Measurements from ENCODE around the gene RHOBTB3.

The RHOBTB3 gene

DNA sequence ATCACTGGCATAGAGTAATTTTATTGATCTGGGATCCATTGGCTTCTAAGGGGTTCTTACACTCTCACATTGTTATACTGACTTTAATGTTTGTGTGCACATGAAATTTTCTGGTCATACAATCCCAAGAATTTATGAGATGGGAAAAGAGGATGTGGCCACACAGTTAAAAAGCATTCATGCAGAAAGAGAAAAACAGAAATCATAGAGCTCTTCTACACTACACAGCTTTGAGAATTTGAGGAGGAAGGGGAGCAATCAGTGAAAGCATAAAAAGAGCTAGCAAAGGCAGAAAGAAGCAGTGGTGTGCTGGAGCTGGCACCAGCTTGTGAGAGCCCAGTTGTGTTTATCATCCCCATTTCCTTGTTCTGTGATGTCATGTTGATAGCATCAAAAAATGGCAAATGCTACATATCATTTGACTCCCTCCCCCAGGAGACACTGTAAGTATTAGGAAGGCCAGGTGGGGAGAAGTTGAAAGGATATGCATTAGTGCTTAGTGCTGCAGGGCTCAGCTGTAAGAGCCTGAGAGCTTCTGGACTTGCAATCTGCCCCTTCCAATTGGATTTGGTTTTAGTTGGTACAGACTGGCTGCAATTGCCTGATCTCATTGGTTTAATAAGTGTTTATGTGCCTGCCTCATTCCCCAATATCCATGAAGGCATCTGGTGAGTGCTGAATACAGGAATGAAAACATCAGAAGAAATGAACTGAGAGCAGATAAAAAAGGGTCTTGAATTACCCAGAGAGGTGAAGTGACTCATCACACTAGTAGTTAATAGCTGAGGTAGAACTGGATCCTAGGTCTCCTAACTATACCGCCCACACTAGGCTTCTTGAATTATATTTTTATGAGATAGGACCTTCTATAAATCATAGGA lies 30.9 kb downstream of the RHOBTB3 start:
- POLR2A ChIA-PET, result interaction anchor here (0.7 to 1.0 kb wide), 6 partner anchors 17 to 115 kb away, joined by 3 to 5 read pairs (median 3); partner anchors contain the start of genes GLRX, RFESD and RHOBTB3
- H3K4me3 ChIP-seq (ENCODE audit: low read depth, low read length), result no peak overlapping the region; the same call in 1 of the 2 replicates
- CTCF ChIA-PET, result interaction anchor here (0.9 to 2.0 kb wide), 10 partner anchors 8 to 119 kb away, joined by 3 to 11 read pairs (median 3); partner anchors contain the start of gene RFESD
- TF ChIP-seq, protein P1, sequence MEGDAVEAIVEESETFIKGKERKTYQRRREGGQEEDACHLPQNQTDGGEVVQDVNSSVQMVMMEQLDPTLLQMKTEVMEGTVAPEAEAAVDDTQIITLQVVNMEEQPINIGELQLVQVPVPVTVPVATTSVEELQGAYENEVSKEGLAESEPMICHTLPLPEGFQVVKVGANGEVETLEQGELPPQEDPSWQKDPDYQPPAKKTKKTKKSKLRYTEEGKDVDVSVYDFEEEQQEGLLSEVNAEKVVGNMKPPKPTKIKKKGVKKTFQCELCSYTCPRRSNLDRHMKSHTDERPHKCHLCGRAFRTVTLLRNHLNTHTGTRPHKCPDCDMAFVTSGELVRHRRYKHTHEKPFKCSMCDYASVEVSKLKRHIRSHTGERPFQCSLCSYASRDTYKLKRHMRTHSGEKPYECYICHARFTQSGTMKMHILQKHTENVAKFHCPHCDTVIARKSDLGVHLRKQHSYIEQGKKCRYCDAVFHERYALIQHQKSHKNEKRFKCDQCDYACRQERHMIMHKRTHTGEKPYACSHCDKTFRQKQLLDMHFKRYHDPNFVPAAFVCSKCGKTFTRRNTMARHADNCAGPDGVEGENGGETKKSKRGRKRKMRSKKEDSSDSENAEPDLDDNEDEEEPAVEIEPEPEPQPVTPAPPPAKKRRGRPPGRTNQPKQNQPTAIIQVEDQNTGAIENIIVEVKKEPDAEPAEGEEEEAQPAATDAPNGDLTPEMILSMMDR (IDR thresholded peaks at IDR 0.05; ENCODE audit: insufficient read depth, low read length, missing control alignments), result no peak
- peak; percentile 71 for DNase-seq (ENCODE audit: low read depth, low spot score)

DNA sequence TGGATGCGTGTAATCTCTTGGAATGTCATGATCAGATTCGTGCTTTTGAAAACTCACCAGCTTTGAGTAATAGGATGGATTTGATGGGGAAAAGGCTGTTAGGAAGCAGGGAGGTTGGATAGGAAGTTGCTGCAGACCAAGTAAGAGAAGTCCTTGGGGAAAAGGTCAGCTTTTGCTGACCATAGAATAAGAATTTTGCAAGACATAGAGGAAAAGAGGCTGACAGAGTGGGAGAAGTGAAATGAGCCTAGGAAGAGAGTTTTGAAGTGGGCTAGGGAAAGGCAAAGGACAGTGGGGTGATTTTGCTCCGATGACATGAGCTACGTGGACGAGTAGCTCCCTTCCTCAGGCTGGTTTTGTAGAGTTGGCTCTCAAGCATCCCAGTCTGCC lies 31.5 kb downstream of the RHOBTB3 start:
- TF ChIP-seq, protein P1 (IDR thresholded peaks at IDR 0.05; ENCODE audit: insufficient read depth, low read length, missing control alignments), result no peak
- ChIA-PET POLR2A (interaction anchor here (0.7 to 1.0 kb wide), 5 partner anchors 16 to 116 kb away, joined by 3 to 5 read pairs (median 3); partner anchors contain the start of genes GLRX, RFESD and RHOBTB3), CTCF (interaction anchor here (0.7 to 2.0 kb wide), 11 partner anchors 8 to 119 kb away, joined by 3 to 11 read pairs (median 3); partner anchors contain the start of gene RFESD)
- H3K4me3 ChIP-seq (ENCODE audit: low read depth, low read length), result no peak overlapping the region
- DNase-seq (ENCODE audit: low read depth, low spot score), result no peak

- TF ChIP-seq, protein P1 (IDR thresholded peaks at IDR 0.05; ENCODE audit: insufficient read depth, low read length, missing control alignments), result no peak
- H3K4me3 ChIP-seq (ENCODE audit: low read depth, low read length), result no peak overlapping the region
- CTCF ChIA-PET, result interaction anchor here (1.4 to 1.6 kb wide), 2 partner anchors 83 to 100 kb away, joined by 3 to 4 read pairs; no protein-coding TSS in a partner anchor
- POLR2A ChIA-PET, result no interaction called here
- DNase-seq (ENCODE audit: low read depth, low spot score), result no peak
Measured at GRCh38 chr5:95763941-95764340, 32.8 kb downstream of the RHOBTB3 start.

DNA sequence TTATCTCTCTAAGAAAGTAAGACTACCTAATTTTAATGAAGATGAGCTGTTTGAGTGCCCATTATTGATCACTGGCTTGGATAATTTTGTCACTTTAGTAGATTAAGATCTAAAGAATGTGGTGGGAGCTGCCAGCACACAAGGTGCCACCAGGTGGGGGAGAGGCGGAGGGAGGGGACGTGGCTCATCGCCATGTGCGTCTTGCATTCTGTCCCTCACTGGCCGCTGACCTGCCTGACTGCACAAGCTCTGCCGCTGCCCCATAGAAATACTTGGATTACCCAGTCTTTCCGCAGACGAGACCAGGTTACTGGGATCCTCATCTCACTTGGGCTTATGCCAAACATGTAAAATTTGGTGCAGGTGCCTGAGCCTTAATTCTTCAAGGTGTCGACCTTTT lies 37.6 kb downstream of the RHOBTB3 start:
- CTCF ChIA-PET, result interaction anchor here (0.8 to 5.3 kb wide), 5 partner anchors 14 to 124 kb away, joined by 3 to 54 read pairs (median 4); partner anchors contain the start of gene RFESD
- H3K4me3 ChIP-seq (ENCODE audit: low read depth, low read length), result no peak overlapping the region
- DNase-seq (ENCODE audit: low read depth, low spot score), result no peak
- POLR2A ChIA-PET, result no interaction called here
- TF ChIP-seq, protein P1 (IDR thresholded peaks at IDR 0.05; ENCODE audit: insufficient read depth, low read length, missing control alignments), result no peak

DNA sequence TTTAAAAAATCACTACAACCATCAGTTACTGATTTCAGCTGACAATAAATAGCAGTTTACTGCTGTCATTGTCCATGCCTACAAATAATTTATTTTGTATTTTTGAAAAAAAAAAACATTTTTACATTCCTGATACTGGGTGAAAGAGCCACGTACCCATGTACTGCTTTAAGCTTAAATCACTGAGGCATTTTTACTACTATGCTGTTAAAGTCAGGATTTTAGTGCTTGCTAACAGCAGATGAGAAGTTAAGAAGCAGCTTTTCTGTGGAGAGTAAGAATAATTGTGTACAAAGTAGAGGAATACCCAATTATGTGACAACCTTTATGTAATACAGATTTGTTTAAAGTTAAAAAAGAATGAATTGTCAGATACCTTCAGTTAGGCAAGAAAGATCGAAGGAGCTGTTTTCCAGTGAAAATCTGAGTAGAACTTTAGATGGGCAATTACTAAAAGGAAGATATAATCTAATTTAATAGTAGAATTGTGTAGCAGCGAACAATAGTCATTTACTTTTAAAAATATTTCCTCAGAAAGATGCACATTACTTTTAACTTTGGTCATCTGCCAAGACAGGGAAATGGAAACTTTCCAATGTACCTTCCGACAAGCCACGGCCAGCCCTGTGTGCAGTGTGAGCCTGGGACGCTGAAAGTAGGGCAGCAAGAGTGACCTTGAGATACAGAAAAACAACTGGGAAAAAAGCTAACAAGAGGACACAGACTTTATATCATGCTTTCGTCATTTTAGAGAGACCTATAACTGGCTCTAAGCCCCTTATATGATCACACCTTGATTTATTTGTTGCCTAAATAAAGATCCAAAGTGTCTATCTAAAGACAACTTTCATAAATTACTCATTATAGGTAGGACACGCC lies 39.9 kb downstream of the RHOBTB3 start:
- ChIA-PET POLR2A (no interaction called here), CTCF (interaction anchor here (0.6 to 5.3 kb wide), 13 partner anchors 9 to 129 kb away, joined by 3 to 54 read pairs (median 4); partner anchors contain the start of gene RFESD)
- no peak overlapping the region for H3K4me3 ChIP-seq (ENCODE audit: low read depth, low read length)
- TF ChIP-seq, protein P1 (IDR thresholded peaks at IDR 0.05; ENCODE audit: insufficient read depth, low read length, missing control alignments), result no peak
- DNase-seq (ENCODE audit: low read depth, low spot score), result no peak

All from AG04449 (cell line).